HL-60/S4 treated with retinoic acid at 250 ng/mL for 4 days and 3 days (cell line): ENCODE results near the gene MAPKAPK2.
"Not testable (repeated sequence)": the region's sequence is repeated elsewhere in the genome, so short reads cannot be mapped to it uniquely, and the experiment has no call there.

ENCODE experiments used
- in situ Hi-C: fragments of 300-500 bp; cut with MboI; formaldehyde crosslinking; loops from 2 replicates; pipeline ENCODE4 v1.7.0; 2022; ENCODE audit warnings: low sequenced_read_pairs

Gene MAPKAPK2

GRCh38 chr1:206738370-206739366, 54.0 kb downstream of the MAPKAPK2 start:
- in situ Hi-C loops: loop anchor here (10.0 kb wide), 1 partner anchor 176 kb away; no protein-coding TSS in a partner anchor

- in situ Hi-C loops: loop anchor here (10.0 kb wide), 1 partner anchor 175 kb away; no protein-coding TSS in a partner anchor
Measured at GRCh38 chr1:206739411-206740076, 54.8 kb downstream of the MAPKAPK2 start.

GRCh38 chr1:206741142-206741701, 56.5 kb downstream of the MAPKAPK2 start:
- in situ Hi-C loops: no loop called here

- in situ Hi-C loops: no loop called here
Measured at GRCh38 chr1:206742719-206743383, 58.1 kb downstream of the MAPKAPK2 start.

- in situ Hi-C loops: no loop called here
Measured at GRCh38 chr1:206744683-206745082, 60.0 kb downstream of the MAPKAPK2 start.

GRCh38 chr1:206745301-206745700, 60.6 kb downstream of the MAPKAPK2 start:
- in situ Hi-C loops: no loop called here

- in situ Hi-C loops: no loop called here
Measured at GRCh38 chr1:206748348-206749030, 63.8 kb downstream of the MAPKAPK2 start.

- in situ Hi-C loops: no loop called here
Measured at GRCh38 chr1:206751891-206752290, 67.2 kb downstream of the MAPKAPK2 start.

- in situ Hi-C loops: no loop called here
Measured at GRCh38 chr1:206752481-206752880, 67.8 kb downstream of the MAPKAPK2 start.

- in situ Hi-C loops: no loop called here
Measured at GRCh38 chr1:206753141-206753540, 68.4 kb downstream of the MAPKAPK2 start.

GRCh38 chr1:206754011-206754410, 69.3 kb downstream of the MAPKAPK2 start:
- in situ Hi-C loops: no loop called here

- in situ Hi-C loops: no loop called here
Measured at GRCh38 chr1:206757524-206758266, 73.0 kb downstream of the MAPKAPK2 start.

- in situ Hi-C loops: no loop called here
Measured at GRCh38 chr1:206760590-206760989, 75.9 kb downstream of the MAPKAPK2 start.

GRCh38 chr1:206761159-206761768, 76.6 kb downstream of the MAPKAPK2 start:
- in situ Hi-C loops: no loop called here

- in situ Hi-C loops: not testable (repeated sequence)
Measured at GRCh38 chr1:206762741-206763364, 78.1 kb downstream of the MAPKAPK2 start.

- in situ Hi-C loops: not testable (repeated sequence)
Measured at GRCh38 chr1:206765771-206766170, 81.1 kb downstream of the MAPKAPK2 start.

- in situ Hi-C loops: no loop called here
Measured at GRCh38 chr1:206766251-206766856, 81.6 kb downstream of the MAPKAPK2 start.
